D721Med (cell line): ENCODE results near the gene ALOX12.
A peak's percentile ranks its signal among the peaks of the same experiment; 100 is the strongest.

Source experiments
- DNase-seq: peaks from one replicate; pipeline ENCODE4 v3.0.0; 2011; ENCODE audit warnings: low spot score; ENCODE audit not compliant: insufficient read length
- FAIRE-seq: peaks from 2 replicates; lab custom pipeline; 2011; peaks lifted over from hg19 to GRCh38; lab: Jason Lieb, UNC
- TF ChIP-seq, protein P1 (sequence below): IDR thresholded peaks from 2 replicates; pipeline ENCODE4 v1.5.1; 2012; ENCODE audit warnings: mild to moderate bottlenecking, control low read depth; ENCODE audit not compliant: insufficient read depth; ENCODE audit errors: missing control alignments

The ALOX12 gene

DNA sequence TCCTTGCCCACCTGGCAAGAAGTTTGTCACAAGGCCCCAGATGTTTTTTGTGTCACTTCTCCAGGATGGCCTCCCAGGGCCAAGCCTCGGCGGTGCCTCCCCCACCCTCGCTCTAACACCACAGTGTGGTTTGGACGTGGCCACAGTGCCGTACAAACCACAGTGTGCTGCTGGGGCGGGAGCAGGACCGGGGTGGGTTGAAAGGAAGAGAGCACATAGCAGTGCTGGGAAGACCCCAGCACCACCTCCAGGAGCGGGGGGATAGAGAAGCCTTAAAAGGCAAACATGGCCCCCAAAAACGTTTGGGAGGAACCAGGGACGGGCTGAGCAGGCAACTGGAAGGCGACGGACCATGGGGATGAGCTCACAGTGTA is 22.0 kb downstream of the ALOX12 start:
- TF ChIP-seq, protein P1, sequence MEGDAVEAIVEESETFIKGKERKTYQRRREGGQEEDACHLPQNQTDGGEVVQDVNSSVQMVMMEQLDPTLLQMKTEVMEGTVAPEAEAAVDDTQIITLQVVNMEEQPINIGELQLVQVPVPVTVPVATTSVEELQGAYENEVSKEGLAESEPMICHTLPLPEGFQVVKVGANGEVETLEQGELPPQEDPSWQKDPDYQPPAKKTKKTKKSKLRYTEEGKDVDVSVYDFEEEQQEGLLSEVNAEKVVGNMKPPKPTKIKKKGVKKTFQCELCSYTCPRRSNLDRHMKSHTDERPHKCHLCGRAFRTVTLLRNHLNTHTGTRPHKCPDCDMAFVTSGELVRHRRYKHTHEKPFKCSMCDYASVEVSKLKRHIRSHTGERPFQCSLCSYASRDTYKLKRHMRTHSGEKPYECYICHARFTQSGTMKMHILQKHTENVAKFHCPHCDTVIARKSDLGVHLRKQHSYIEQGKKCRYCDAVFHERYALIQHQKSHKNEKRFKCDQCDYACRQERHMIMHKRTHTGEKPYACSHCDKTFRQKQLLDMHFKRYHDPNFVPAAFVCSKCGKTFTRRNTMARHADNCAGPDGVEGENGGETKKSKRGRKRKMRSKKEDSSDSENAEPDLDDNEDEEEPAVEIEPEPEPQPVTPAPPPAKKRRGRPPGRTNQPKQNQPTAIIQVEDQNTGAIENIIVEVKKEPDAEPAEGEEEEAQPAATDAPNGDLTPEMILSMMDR = no peak
- FAIRE-seq = no peak
- DNase-seq = no peak

DNA sequence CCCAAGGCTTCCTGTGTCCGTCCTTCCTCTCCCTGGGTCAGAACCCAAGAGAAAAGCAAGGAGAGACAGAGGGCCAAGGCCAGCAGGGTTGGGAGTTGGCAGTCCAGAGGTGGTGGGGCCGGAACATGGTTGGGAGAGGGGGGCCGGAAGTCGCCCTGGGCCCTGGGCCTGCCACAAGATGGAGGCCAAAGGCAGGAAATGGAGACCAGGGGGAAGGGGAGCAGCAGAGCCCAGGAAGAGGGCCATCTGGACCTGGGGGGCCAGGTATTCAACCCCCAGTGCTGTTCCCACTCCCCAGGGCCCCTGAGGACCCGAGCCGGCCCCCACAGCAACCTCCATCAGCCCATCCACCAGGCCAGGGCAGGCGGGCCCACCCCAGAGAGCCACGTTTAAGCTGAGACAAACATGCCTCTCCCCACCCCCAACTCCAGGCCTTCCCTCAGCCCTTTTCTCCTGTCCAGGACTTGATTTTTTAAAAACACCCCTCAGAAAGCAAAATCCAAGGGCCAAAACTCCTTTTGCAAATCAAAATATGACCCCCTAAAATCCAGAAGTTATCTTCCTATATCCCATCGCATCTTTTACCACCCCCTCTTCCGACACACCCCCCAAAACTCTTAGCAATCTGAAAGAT is 22.6 kb downstream of the ALOX12 start:
- FAIRE-seq (no peak), DNase-seq (no peak)
- TF ChIP-seq, protein P1 = no peak

DNA sequence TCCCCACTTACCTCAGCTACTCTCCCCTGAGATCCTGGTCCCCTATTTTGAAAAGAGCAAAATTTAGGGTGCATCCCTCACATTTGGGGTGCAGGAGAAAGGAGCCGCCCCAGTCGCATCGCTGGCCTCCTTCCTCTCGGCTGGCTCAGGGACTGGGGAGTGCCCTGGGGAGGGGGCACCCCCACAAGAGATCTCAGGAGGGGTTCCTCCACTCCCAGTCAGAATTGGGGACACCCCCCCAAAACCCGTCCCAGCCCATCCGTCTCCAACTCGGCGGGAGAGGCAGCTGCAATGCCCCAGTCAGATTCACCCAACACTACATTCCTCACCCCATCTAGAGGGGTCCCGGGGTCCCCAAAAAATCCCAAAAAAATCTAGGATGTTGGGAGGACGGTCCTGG is 23.5 kb downstream of the ALOX12 start:
- DNase-seq (no peak), FAIRE-seq (no peak)
- TF ChIP-seq, protein P1 = no peak

DNA sequence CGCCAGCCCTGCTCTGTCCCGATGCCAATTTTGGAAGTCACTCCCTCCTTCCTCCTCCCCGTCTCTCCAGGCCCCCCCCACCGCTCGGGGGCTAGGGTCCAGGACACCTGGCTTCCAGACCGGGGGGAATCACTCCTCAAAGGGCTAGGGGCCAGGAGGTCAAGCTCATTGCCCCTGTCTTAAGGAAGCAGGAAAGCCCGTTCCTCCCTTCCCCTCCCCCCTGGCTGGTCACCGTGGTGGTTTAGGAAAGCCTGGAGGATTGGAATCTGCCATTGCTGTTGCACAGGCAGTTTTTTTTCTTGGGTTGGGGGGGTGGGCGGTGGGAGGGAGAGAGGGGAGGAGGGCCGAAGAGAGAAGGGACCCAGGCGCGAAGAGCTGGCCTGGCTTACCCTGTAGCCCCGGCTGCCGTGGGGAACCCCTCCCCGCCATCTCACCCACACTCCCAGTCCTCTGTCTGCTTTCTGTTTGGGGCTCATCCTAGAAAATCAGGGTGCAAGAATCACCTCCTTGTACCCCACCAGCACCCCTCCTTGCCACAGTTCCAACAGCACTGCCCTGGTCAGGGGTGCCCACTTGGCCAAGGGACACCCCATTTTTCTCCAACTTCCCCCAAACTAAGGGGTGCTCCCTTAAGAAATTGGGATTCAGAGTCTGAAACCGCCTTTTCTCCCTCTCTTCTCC is 24.1 kb downstream of the ALOX12 start:
- TF ChIP-seq, protein P1 = no peak
- DNase-seq = no peak
- FAIRE-seq = no peak

DNA sequence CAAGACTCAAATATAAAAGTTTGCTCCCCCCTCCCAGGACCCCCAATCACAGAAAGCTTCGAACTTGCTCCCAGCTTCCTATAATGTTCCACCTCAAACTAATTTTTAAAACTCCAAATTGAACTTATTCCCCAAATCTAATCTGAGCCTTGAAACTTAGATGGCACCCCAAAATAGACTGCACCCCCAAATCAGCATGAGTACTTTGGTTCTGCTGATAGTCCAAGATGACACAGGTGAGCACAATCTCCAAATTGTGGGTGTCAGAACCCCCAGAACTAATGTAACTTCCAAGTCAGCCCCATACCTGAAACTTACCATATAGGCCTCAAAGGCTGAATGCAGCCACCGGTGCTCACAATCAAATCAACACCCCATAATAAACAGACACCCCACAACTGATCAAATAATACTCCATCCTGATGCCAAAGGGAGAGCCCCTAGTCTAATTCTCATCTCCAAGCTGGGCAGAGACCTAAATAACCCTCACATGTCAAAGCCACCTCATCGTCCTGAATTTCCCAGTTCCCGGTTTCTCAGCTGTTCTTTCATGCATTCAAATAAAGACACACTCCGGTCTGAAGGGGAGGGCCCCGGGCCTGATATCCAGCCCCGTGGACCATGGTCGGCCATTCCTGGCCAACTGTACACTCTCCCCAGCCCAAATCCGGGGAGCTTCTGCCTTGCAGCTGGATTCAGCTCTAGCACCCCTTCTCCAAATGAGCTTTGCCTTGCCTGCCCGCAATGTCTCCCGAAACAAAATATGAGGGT is 25.2 kb downstream of the ALOX12 start:
- TF ChIP-seq, protein P1 = no peak
- no peak for FAIRE-seq
- no peak for DNase-seq

DNA sequence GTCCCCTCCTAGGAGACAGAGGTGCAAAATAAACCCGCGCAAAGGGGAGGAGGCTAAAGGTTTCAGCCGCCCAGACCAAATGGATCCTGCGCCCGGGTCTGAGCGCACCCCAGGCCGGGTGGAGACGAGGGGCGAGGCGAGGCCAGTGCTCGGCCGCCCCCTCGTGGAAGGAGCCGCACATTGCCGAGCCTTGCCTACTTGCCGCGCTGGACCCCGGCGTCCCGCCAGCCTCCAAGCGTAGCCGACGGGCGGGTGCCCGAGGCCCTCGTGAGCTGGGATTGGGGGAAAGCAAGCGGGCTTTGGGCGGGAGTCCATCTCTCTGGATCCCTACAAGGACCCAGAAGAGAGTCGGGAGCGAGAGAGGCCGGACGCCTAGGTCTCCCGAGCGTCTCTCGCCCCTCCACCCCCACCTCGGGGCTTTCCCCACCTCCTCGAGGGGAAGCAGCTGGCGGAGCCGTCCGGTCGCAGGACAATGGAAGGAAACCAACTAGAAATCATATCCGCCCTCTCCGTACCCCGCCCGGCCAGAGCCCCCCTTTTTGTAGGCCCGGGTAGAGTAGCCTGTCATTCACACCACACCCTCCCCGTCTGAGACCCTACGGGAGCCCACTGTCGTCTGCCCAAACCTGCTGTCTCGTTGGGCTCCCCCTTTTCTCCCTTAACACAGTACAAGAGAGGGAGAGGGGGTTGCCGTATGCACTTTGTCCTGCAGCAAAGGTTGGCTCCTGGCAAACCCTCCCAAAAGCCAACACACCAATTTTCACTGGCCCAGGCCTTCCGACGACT is 26.3 kb downstream of the ALOX12 start:
- FAIRE-seq (no peak), DNase-seq (peak; percentile 97)
- TF ChIP-seq, protein P1 = peak; percentile 51
